Gastrocnemius medialis (tissue), 4 donors: Measurements from ENCODE around the gene RXRB. TPM values are rescaled to one million over a fixed set of nuclear protein-coding genes. Genes with fewer than 3 reads are reported as not detected.
A peak's percentile ranks its signal among the peaks of the same experiment; 100 is the strongest.

Experiments used
- ATAC-seq, 2 donors: fragments of 150-250 bp; one replicate each; pipeline ENCODE4 v1.9.1; 2016
- DNase-seq, 2 donors: peaks; one replicate each; pipeline ENCODE4 v3.0.0-alpha.2; 2019
- H3K27ac ChIP-seq, 4 donors: fragments of 200-600 bp; sonication (generic); 1 replicate in 1 of 4; 2 replicates in 3 of 4; pipeline ENCODE4 v1.5.1; 2016 to 2018; ENCODE audit warnings: mild to moderate bottlenecking in 2 of 4, moderate library complexity in 1 of 4
- H3K27me3 ChIP-seq, 3 donors: fragments of 200-600 bp; sonication (generic) in 2 of 3; 1 replicate in 1 of 3; 2 replicates in 2 of 3; pipeline versions ENCODE4 v1.5.1 to v1.6.0; 2016 to 2019; ENCODE audit warnings: mild to moderate bottlenecking in 1 of 3, moderate library complexity in 1 of 3
- H3K36me3 ChIP-seq, 2 donors: fragments of 200-600 bp; sonication (generic) in 1 of 2; one replicate each; pipeline ENCODE4 v1.5.1; 2017 to 2018
- H3K4me1 ChIP-seq, 2 donors: fragments of 200-600 bp; sonication (generic) in 1 of 2; one replicate each; pipeline ENCODE4 v1.5.1; 2016 to 2017; ENCODE audit warnings: mild to moderate bottlenecking in 2 of 2
- H3K4me3 ChIP-seq, 4 donors: fragments of 200-600 bp; sonication (generic) in 3 of 4; 1 replicate in 1 of 4; 2 replicates in 3 of 4; pipeline ENCODE4 v1.5.1; 2016 to 2019; ENCODE audit warnings: mild to moderate bottlenecking in 2 of 4
- H3K9me3 ChIP-seq, 3 donors: fragments of 200-600 bp; sonication (generic) in 2 of 3; 1 replicate in 1 of 3; 2 replicates in 2 of 3; pipeline ENCODE4 v1.5.1; 2016 to 2019
- POLR2A ChIP-seq, 2 donors: fragments of 450-650 bp; IDR thresholded peaks; one replicate each; pipeline ENCODE4 v1.6.1; 2017; ENCODE audit warnings: antibody characterized with exemption in 2 of 2, mild to moderate bottlenecking in 2 of 2, moderate library complexity in 2 of 2
- in situ Hi-C, 4 donors: fragments of 200-750 bp; cut with MboI; loops; one replicate each; pipeline versions ENCODE4 v1.15.0 to v1.8.0; 2017; ENCODE audit warnings: low sequenced_read_pairs in 4 of 4
- intact Hi-C: fragments of 100-400 bp; cut with DNase I; formaldehyde crosslinking; loops from one replicate; pipeline ENCODE4 v1.15.1; 2023; ENCODE audit warnings: low total_unique reads
- total RNA-seq, 4 donors: library from RNA; depleted of rRNA; stranded (reverse); fragments of >200 nt; gene quantifications; one replicate each; pipeline versions ENCODE4 v1.1.0 to v1.2.3, GENCODE V29; 2016
- TF ChIP-seq, protein P1 (sequence below), 5 experiments: fragments of 450-650 bp in 3 of 5; fragments of 200-600 bp in 2 of 5; sonication (generic) in 2 of 5; IDR thresholded peaks in 4 of 5; conservative IDR thresholded peaks in 1 of 5; 1 replicate in 4 of 5; 2 replicates in 1 of 5; pipeline ENCODE4 v1.5.1; 2016 to 2019; ENCODE audit warnings: antibody characterized with exemption in 5 of 5, mild to moderate bottlenecking in 3 of 5, moderate library complexity in 3 of 5

RXRB gene
- total RNA-seq, 4 donors from 2014 or later: 20.8 to 38.4 (median 24.6) TPM

DNA sequence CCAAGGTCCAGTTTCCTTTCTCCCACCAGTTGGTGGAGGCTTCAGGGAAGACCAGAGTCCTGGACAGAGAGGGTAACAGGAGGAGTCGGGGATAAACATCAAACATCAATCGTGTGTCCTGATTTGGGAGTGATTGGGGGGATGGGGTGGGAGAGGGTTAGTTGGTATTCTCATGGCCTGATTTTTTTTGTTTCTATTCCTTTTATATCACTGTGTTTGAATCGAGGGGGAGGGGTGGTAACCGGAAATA lies 3.6 kb upstream of the RXRB start:
- TF ChIP-seq POLR2A (IDR thresholded peaks at IDR 0.05): no peak
- TF ChIP-seq, protein P1, sequence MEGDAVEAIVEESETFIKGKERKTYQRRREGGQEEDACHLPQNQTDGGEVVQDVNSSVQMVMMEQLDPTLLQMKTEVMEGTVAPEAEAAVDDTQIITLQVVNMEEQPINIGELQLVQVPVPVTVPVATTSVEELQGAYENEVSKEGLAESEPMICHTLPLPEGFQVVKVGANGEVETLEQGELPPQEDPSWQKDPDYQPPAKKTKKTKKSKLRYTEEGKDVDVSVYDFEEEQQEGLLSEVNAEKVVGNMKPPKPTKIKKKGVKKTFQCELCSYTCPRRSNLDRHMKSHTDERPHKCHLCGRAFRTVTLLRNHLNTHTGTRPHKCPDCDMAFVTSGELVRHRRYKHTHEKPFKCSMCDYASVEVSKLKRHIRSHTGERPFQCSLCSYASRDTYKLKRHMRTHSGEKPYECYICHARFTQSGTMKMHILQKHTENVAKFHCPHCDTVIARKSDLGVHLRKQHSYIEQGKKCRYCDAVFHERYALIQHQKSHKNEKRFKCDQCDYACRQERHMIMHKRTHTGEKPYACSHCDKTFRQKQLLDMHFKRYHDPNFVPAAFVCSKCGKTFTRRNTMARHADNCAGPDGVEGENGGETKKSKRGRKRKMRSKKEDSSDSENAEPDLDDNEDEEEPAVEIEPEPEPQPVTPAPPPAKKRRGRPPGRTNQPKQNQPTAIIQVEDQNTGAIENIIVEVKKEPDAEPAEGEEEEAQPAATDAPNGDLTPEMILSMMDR (IDR thresholded peaks at IDR 0.05 in 4 of 5, conservative IDR thresholded peaks at IDR 0.05 in 1 of 5): no peak
- no peak for ATAC-seq
- in situ Hi-C loops: no loop called here
- Histone ChIP-seq H3K27ac (peak overlapping the region; percentile 75 to 89 (median 82)), H3K9me3 (no peaks in the 10 kb centered on the region), H3K4me1 (peaks cover 35 to 53% of the 10 kb centered on the region in 2 donors), H3K27me3 (no peaks in the 10 kb centered on the region), H3K36me3 (peaks cover 0 to 23% of the 10 kb centered on the region in 2 donors), H3K4me3 (peak overlapping the region; percentile 70 to 91 (median 82))
- intact Hi-C loops: loop anchor here (5.0 kb wide), 3 partner anchors 213 to 1077 kb away; partner anchors contain the start of genes ATF6B and CUTA
- DNase-seq: no peak

DNA sequence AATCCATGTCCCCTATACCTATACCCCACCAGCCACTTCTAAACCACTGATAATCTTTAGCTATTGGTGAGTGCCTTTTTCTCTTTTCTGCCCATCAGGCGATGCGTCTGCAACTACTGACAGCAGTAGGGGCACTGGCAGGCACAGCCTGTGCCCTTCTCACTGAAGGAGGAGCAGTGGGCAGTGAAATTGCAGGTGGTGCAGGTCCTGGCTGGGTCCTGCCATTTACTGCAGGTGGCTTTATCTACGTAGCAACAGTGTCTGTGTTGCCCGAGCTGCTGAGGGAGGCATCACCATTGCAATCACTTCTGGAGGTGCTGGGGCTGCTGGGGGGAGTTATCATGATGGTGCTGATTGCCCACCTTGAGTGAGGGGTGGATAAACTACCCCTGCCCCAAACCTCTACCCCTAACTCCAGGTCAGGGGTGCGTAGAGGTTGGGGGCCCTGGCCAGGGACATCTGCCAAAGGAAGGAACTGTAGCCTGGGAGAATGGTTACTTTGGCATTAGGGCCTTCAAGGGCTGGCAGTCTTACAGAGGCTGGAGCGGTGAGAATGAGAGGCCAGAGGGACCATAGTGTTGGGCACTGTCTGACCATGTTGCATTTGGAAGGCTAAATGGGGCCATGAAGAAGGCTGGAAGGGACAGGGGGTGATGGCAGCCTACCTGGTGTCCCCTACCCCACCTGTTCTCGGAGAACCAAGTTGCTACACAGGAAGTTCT lies 3.1 kb upstream of the RXRB start:
- intact Hi-C loops: loop anchor here (5.0 kb wide), 3 partner anchors 214 to 1076 kb away; partner anchors contain the start of genes ATF6B and CUTA
- H3K27me3 ChIP-seq: no peaks in the 10 kb centered on the region
- ATAC-seq: no peak
- TF ChIP-seq, protein P1 (IDR thresholded peaks at IDR 0.05 in 4 of 5, conservative IDR thresholded peaks at IDR 0.05 in 1 of 5): no peak
- TF ChIP-seq POLR2A (IDR thresholded peaks at IDR 0.05): no peak
- DNase-seq: no peak
- H3K4me3 ChIP-seq: peak overlapping the region in 1 of 4 donors; percentile 70
- peaks cover 0 to 23% of the 10 kb centered on the region in 2 donors for H3K36me3 ChIP-seq
- peak overlapping the region in 3 of 4 donors; percentile 82 to 89 (median 83) for H3K27ac ChIP-seq
- in situ Hi-C loops: no loop called here
- no peaks in the 10 kb centered on the region for H3K9me3 ChIP-seq
- H3K4me1 ChIP-seq: peaks cover 39 to 53% of the 10 kb centered on the region in 2 donors

DNA sequence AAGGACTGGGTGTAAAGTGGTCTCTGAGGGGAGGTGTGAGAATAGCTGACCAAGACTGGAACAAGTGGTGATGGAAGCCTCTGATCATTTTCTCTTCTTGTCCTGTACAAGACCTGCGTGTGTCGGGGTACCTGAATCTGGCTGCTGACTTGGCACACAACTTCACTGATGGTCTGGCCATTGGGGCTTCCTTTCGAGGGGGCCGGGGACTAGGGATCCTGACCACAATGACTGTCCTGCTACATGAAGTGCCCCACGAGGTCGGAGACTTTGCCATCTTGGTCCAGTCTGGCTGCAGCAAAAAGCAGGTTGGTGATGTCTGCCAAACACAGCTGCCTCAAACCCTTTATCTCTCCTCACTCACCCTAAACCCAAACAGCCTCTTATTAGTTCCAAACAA lies 2.3 kb upstream of the RXRB start:
- no peak for ATAC-seq
- Histone ChIP-seq H3K4me3 (no peak overlapping the region), H3K9me3 (no peaks in the 10 kb centered on the region), H3K4me1 (peaks cover 43 to 57% of the 10 kb centered on the region in 2 donors), H3K36me3 (peaks cover 0 to 23% of the 10 kb centered on the region in 2 donors), H3K27me3 (no peaks in the 10 kb centered on the region), H3K27ac (peak overlapping the region in 1 of 4 donors; percentile 94)
- intact Hi-C loops: loop anchor here (5.0 kb wide), 3 partner anchors 215 to 1075 kb away; partner anchors contain the start of genes ATF6B and CUTA
- in situ Hi-C loops: no loop called here
- no peak for DNase-seq
- TF ChIP-seq POLR2A (IDR thresholded peaks at IDR 0.05): no peak
- TF ChIP-seq, protein P1 (IDR thresholded peaks at IDR 0.05 in 4 of 5, conservative IDR thresholded peaks at IDR 0.05 in 1 of 5): no peak

DNA sequence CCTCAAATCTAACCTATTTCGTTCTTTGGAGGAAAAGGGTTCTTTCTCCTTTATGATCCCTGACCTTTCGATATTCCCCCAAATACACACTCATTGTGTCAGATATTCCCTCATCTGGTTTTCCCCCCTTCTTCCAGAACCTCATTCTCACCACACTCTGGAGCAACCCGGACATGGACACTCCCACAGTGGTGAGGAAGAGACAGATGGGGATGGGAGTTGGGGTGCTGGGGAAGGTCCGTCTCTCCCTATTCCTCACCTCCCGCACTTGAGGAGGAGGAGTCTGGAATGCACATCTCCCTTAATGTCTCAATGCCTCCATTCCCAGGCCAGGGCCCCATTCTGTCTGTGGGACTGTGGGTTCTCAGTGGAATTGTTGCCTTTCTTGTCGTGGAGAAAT lies 1.5 kb upstream of the RXRB start:
- peaks cover 0 to 27% of the 10 kb centered on the region in 2 donors for H3K36me3 ChIP-seq
- peaks cover 44 to 52% of the 10 kb centered on the region in 2 donors for H3K4me1 ChIP-seq
- ATAC-seq (no peak), DNase-seq (no peak)
- intact Hi-C loops: loop anchor here (2.0 to 5.0 kb wide), 4 partner anchors 215 to 1075 kb away; partner anchors contain the start of genes ATF6B, BRD2 and CUTA
- no peaks in the 10 kb centered on the region for H3K9me3 ChIP-seq
- in situ Hi-C loops: no loop called here
- peak overlapping the region; percentile 94 to 98 (median 96) for H3K27ac ChIP-seq
- TF ChIP-seq POLR2A (IDR thresholded peaks at IDR 0.05): no peak
- TF ChIP-seq, protein P1 (IDR thresholded peaks at IDR 0.05 in 4 of 5, conservative IDR thresholded peaks at IDR 0.05 in 1 of 5): no peak
- H3K4me3 ChIP-seq: peak overlapping the region; percentile 84 to 98 (median 86)
- H3K27me3 ChIP-seq: no peaks in the 10 kb centered on the region
